Keratinocyte (primary cell): ENCODE data around the gene TSHB. TPM values are rescaled to one million over a fixed set of nuclear protein-coding genes. Genes with fewer than 3 reads are reported as not detected.

Source experiments
- DNase-seq: peaks from one replicate; pipeline ENCODE4 v3.0.0-alpha.2; 2011; ENCODE audit warnings: low read depth, missing footprints, low spot score
- FAIRE-seq: peaks from 2 replicates; lab custom pipeline; 2011; peaks lifted over from hg19 to GRCh38; lab: Jason Lieb, UNC
- H2AFZ ChIP-seq: 2 replicates; pipeline ENCODE4 v1.6.0; 2012; ENCODE audit warnings: low read length, control low read depth, inconsistent platforms; ENCODE audit not compliant: control insufficient read depth
- H3K27ac ChIP-seq: 2 replicates; pipeline ENCODE4 v1.5.1; 2011; ENCODE audit warnings: low read length; ENCODE audit not compliant: control insufficient read depth, insufficient read depth
- H3K27me3 ChIP-seq: 3 replicates; pipeline ENCODE4 v1.6.0; 2011; ENCODE audit warnings: low read length; ENCODE audit not compliant: control insufficient read depth, insufficient read depth; ENCODE audit errors: extremely low read depth
- H3K36me3 ChIP-seq, 2 experiments: 2 replicates in 1 of 2; 3 replicates in 1 of 2; pipeline ENCODE4 v1.5.1; 2011; ENCODE audit warnings: low read length in 2 of 2, mild to moderate bottlenecking in 1 of 2; ENCODE audit not compliant: control insufficient read depth in 2 of 2, insufficient read depth in 2 of 2; ENCODE audit errors: extremely low read depth in 1 of 2
- H3K4me1 ChIP-seq: 3 replicates; pipeline ENCODE4 v1.5.1; 2011; ENCODE audit warnings: low read length; ENCODE audit not compliant: control insufficient read depth, insufficient read depth; ENCODE audit errors: extremely low read depth
- H3K4me2 ChIP-seq: 3 replicates; pipeline ENCODE4 v1.6.0; 2011; ENCODE audit warnings: low read depth, low read length; ENCODE audit not compliant: control insufficient read depth, insufficient read depth; ENCODE audit errors: extremely low read depth
- H3K4me3 ChIP-seq, 3 experiments: fragments of 200-600 bp in 1 of 3; sonication (generic) in 1 of 3; 2 replicates in 2 of 3; 3 replicates in 1 of 3; pipeline ENCODE4 v1.5.1; 2011 to 2016; ENCODE audit warnings: low read length in 3 of 3, mild to moderate bottlenecking in 3 of 3, control low read depth in 2 of 3, inconsistent platforms in 1 of 3, low read depth in 1 of 3, mixed read lengths in 1 of 3, mixed run types in 1 of 3, moderate library complexity in 1 of 3; ENCODE audit not compliant: control insufficient read depth in 2 of 3, insufficient read depth in 2 of 3; ENCODE audit errors: extremely low read depth in 1 of 3
- H3K79me2 ChIP-seq: 2 replicates; pipeline ENCODE4 v1.6.0; 2012; ENCODE audit warnings: low read length; ENCODE audit not compliant: control insufficient read depth, insufficient read depth
- H3K9ac ChIP-seq: 3 replicates; pipeline ENCODE4 v1.6.0; 2011; ENCODE audit warnings: low read length; ENCODE audit not compliant: control insufficient read depth, insufficient read depth; ENCODE audit errors: extremely low read depth
- H3K9me1 ChIP-seq: 3 replicates; pipeline ENCODE4 v1.6.0; 2011; ENCODE audit warnings: low read length; ENCODE audit not compliant: control insufficient read depth, insufficient read depth; ENCODE audit errors: extremely low read depth
- H3K9me3 ChIP-seq: 2 replicates; pipeline ENCODE4 v1.5.1; 2012; ENCODE audit warnings: low read depth, low read length; ENCODE audit not compliant: control insufficient read depth
- H4K20me1 ChIP-seq: 3 replicates; pipeline ENCODE4 v1.6.0; 2011; ENCODE audit warnings: low read length; ENCODE audit not compliant: control insufficient read depth, insufficient read depth; ENCODE audit errors: extremely low read depth
- EZH2 ChIP-seq: IDR thresholded peaks from one replicate; pipeline ENCODE4 v1.6.1; 2012; ENCODE audit warnings: inconsistent platforms, mild to moderate bottlenecking, low read length, moderate library complexity
- dilution Hi-C: fragments of 300-500 bp; cut with MboI; formaldehyde crosslinking; loops from one replicate; pipeline ENCODE4 v1.7.0; 2020; ENCODE audit warnings: low sequenced_read_pairs; ENCODE audit not compliant: extremely low pct_ligation_motif_present
- polyA plus RNA-seq, 5 experiments: library from polyadenylated mRNA; depleted of rRNA in 3 of 5; stranded (reverse) in 3 of 5; stranded (forward) in 1 of 5; unstranded in 1 of 5; fragments of >200 nt; gene quantifications; 1 replicate in 1 of 5; 2 replicates in 3 of 5; 3 replicates in 1 of 5; pipeline versions ENCODE4 v1.2.1 to v1.2.3, GENCODE V29; 2011 to 2012; ENCODE audit warnings: missing spikeins in 2 of 5, low read depth in 1 of 5, low replicate concordance in 1 of 5
- TF ChIP-seq, protein P1 (sequence below), 3 experiments: IDR thresholded peaks in 1 of 3; conservative IDR thresholded peaks in 1 of 3; optimal IDR thresholded peaks in 1 of 3; 2 replicates in 2 of 3; 3 replicates in 1 of 3; pipeline versions ENCODE3 to v1.5.1; 2011; ENCODE audit warnings: low read length in 3 of 3, mild to moderate bottlenecking in 3 of 3, moderate library complexity in 2 of 3, control low read depth in 1 of 3, inconsistent platforms in 1 of 3; ENCODE audit not compliant: insufficient read depth in 2 of 3; ENCODE audit errors: extremely low read depth in 1 of 3

The TSHB gene
- polyA plus RNA-seq, 1 donor (not counting 4 experiments of a cell fraction or from before 2014, with no cell fraction given) = not detected

DNA sequence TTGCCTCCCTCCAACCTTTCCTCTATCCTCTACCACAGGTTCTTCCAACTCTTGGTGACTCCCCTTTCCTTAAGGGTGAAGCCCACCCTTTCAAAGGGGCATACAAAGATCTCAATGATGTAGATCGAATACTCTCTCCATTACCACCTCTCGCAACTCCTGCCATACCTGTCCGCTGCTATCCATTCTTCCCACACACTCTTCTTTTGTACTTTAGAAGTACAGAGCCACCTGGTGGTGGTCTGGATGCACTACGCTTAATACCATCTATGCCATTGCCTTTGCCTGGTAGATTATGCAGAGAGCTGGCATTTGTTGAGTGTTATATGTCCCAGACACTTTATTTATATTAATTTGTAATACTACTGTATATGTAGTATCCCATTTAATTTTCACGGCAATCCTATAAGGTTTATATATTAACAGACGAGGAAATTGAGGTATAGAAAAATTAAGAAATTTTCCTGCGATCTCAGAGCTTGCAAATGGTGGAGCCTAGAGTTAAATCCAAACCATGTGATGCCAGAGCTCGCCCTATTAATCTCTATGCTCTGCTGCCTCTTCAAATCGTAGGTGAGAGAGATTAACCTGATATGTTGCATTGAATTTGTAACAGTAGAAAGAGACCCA is 22.9 kb downstream of the TSHB start:
- no peaks in the 10 kb centered on the region for H4K20me1 ChIP-seq
- FAIRE-seq (peak; percentile 57), DNase-seq (no peak)
- no peaks in the 10 kb centered on the region for H3K36me3 ChIP-seq
- H3K79me2 ChIP-seq = no peaks in the 10 kb centered on the region
- dilution Hi-C loops = no loop called here
- no peak overlapping the region for H3K4me3 ChIP-seq
- no peaks in the 10 kb centered on the region for H3K9me1 ChIP-seq
- H3K27me3 ChIP-seq = no peaks in the 10 kb centered on the region
- TF ChIP-seq, protein P1, sequence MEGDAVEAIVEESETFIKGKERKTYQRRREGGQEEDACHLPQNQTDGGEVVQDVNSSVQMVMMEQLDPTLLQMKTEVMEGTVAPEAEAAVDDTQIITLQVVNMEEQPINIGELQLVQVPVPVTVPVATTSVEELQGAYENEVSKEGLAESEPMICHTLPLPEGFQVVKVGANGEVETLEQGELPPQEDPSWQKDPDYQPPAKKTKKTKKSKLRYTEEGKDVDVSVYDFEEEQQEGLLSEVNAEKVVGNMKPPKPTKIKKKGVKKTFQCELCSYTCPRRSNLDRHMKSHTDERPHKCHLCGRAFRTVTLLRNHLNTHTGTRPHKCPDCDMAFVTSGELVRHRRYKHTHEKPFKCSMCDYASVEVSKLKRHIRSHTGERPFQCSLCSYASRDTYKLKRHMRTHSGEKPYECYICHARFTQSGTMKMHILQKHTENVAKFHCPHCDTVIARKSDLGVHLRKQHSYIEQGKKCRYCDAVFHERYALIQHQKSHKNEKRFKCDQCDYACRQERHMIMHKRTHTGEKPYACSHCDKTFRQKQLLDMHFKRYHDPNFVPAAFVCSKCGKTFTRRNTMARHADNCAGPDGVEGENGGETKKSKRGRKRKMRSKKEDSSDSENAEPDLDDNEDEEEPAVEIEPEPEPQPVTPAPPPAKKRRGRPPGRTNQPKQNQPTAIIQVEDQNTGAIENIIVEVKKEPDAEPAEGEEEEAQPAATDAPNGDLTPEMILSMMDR (optimal IDR thresholded peaks at IDR 0.05 in 1 of 3, IDR thresholded peaks at IDR 0.05 in 1 of 3, conservative IDR thresholded peaks at IDR 0.05 in 1 of 3; ENCODE audit: extremely low read depth in 1 of 3, insufficient read depth in 2 of 3, low read length in 3 of 3) = peak; percentile 80 to 85 (median 83)
- TF ChIP-seq EZH2 = no peak
- H3K4me1 ChIP-seq = peaks cover 11% of the 10 kb centered on the region
- H3K9ac ChIP-seq = no peak overlapping the region
- no peaks in the 10 kb centered on the region for H3K9me3 ChIP-seq
- no peak overlapping the region for H3K27ac ChIP-seq
- H3K4me2 ChIP-seq = peak overlapping the region; percentile 70
- H2AFZ ChIP-seq = no peak overlapping the region

DNA sequence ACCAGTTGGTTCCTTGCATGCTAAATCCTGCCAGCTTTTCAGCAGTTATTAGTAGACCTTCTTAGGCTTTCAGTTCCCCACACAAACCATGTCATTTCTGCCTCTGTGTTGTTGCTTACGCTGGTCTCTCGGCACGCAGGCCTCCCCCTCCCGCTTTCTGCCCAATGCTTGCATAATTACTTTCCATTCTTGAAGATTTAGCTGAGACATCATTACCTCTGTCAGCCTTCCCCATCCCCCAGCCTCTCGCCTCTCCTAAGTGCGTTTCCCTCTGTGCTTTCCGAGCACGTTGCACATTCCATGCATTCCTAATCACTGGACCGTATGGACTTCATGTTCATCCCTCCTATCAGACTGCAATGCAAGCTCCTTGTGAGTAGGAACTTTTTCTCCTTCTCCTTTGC is 26.8 kb downstream of the TSHB start:
- no peak overlapping the region for H2AFZ ChIP-seq
- no peaks in the 10 kb centered on the region for H3K79me2 ChIP-seq
- no peak for DNase-seq
- no peak overlapping the region for H3K4me3 ChIP-seq
- H3K36me3 ChIP-seq = no peaks in the 10 kb centered on the region
- H3K9ac ChIP-seq = no peak overlapping the region
- H3K27ac ChIP-seq = no peak overlapping the region
- no peaks in the 10 kb centered on the region for H3K27me3 ChIP-seq
- H3K4me2 ChIP-seq = no peak overlapping the region
- H3K9me3 ChIP-seq = no peaks in the 10 kb centered on the region
- H3K9me1 ChIP-seq = no peaks in the 10 kb centered on the region
- no peaks in the 10 kb centered on the region for H4K20me1 ChIP-seq
- TF ChIP-seq, protein P1 (optimal IDR thresholded peaks at IDR 0.05 in 1 of 3, IDR thresholded peaks at IDR 0.05 in 1 of 3, conservative IDR thresholded peaks at IDR 0.05 in 1 of 3; ENCODE audit: extremely low read depth in 1 of 3, insufficient read depth in 2 of 3, low read length in 3 of 3) = no peak
- TF ChIP-seq EZH2 = no peak
- H3K4me1 ChIP-seq = peaks cover 11% of the 10 kb centered on the region
- no peak for FAIRE-seq
- dilution Hi-C loops = no loop called here
